ENCODE results near the gene PPP1R9A. TPM values are rescaled to one million over a fixed set of nuclear protein-coding genes. Genes with fewer than 3 reads are reported as not detected.

The PPP1R9A gene
- total and polyA plus RNA-seq, 12 donors = 1.4 to 41.9 (median 29.1) TPM

GRCh38 chr7:95342029-95342428 is 434.6 kb downstream of the PPP1R9A start:
- no peaks in the 10 kb centered on the region for H3K27me3 ChIP-seq
- no peaks in the 10 kb centered on the region for H3K9me3 ChIP-seq
- no peak overlapping the region for H3K27ac ChIP-seq
- H3K36me3 ChIP-seq = no peaks in the 10 kb centered on the region
- 92 to 95% methylated on average over 3 of the region's 3 CpGs for WGBS, 2 donors
- H3K4me3 ChIP-seq = no peak overlapping the region
- DNase-seq (no peak), ATAC-seq (no peak)
- intact Hi-C loops (cut with DNase I) = loop anchor here in 1 of 10 donors (10.0 kb wide), 1 partner anchor 123 kb away; no protein-coding TSS in a partner anchor
- TF ChIP-seq, protein P1, sequence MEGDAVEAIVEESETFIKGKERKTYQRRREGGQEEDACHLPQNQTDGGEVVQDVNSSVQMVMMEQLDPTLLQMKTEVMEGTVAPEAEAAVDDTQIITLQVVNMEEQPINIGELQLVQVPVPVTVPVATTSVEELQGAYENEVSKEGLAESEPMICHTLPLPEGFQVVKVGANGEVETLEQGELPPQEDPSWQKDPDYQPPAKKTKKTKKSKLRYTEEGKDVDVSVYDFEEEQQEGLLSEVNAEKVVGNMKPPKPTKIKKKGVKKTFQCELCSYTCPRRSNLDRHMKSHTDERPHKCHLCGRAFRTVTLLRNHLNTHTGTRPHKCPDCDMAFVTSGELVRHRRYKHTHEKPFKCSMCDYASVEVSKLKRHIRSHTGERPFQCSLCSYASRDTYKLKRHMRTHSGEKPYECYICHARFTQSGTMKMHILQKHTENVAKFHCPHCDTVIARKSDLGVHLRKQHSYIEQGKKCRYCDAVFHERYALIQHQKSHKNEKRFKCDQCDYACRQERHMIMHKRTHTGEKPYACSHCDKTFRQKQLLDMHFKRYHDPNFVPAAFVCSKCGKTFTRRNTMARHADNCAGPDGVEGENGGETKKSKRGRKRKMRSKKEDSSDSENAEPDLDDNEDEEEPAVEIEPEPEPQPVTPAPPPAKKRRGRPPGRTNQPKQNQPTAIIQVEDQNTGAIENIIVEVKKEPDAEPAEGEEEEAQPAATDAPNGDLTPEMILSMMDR (IDR thresholded peaks at IDR 0.05) = no peak
- no peaks in the 10 kb centered on the region for H3K4me1 ChIP-seq

- H3K36me3 ChIP-seq = no peaks in the 10 kb centered on the region
- H3K27me3 ChIP-seq = no peaks in the 10 kb centered on the region
- TF ChIP-seq, protein P1 (IDR thresholded peaks at IDR 0.05) = no peak
- no peak overlapping the region for H3K4me3 ChIP-seq
- H3K9me3 ChIP-seq = no peaks in the 10 kb centered on the region
- intact Hi-C loops (cut with DNase I) = loop anchor here in 1 of 10 donors (10.0 kb wide), 1 partner anchor 122 kb away; no protein-coding TSS in a partner anchor
- ATAC-seq (no peak), DNase-seq (no peak)
- WGBS, 2 donors = 71% methylated on average over 4 of the region's 4 CpGs
- no peaks in the 10 kb centered on the region for H3K4me1 ChIP-seq
- H3K27ac ChIP-seq = no peak overlapping the region
These were observed 435.4 kb downstream of the PPP1R9A start for GRCh38 chr7:95342642-95343307.

Measured in heart right ventricle (tissue), 16 donors.